Measurements from ENCODE around the gene EDN3.

DNA sequence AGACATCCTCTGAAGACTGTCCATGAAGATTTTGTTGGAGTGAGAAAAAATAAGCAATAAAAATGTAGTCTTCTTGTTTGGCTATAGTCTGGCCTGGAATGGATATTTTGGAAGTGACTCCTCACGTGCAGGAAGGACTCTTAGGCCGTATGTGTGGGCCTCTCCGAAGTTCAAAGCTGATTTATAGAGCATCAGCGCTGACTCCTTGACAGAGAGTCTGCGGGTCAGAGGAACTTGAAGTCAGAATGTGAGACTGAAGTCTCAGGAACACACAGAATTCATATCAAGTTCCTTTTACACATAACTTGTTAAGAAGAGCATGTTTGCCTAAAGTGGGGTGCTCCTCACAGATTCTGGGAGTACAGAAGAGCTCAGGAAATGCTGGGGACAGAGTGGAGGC, 36.1 kb downstream of the EDN3 start:
- TF ChIP-seq, protein P1, sequence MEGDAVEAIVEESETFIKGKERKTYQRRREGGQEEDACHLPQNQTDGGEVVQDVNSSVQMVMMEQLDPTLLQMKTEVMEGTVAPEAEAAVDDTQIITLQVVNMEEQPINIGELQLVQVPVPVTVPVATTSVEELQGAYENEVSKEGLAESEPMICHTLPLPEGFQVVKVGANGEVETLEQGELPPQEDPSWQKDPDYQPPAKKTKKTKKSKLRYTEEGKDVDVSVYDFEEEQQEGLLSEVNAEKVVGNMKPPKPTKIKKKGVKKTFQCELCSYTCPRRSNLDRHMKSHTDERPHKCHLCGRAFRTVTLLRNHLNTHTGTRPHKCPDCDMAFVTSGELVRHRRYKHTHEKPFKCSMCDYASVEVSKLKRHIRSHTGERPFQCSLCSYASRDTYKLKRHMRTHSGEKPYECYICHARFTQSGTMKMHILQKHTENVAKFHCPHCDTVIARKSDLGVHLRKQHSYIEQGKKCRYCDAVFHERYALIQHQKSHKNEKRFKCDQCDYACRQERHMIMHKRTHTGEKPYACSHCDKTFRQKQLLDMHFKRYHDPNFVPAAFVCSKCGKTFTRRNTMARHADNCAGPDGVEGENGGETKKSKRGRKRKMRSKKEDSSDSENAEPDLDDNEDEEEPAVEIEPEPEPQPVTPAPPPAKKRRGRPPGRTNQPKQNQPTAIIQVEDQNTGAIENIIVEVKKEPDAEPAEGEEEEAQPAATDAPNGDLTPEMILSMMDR (IDR thresholded peaks at IDR 0.05) = no peak
- TF ChIP-seq POLR2A (IDR thresholded peaks at IDR 0.05) = no peak
